BLaER1 treated with 17β-estradiol and CSF1 and Interleukin-3, amounts not matched to agents 10 nM and 100 nM (cell line): ENCODE results near the gene GNB1.
"Not testable (repeated sequence)": the region's sequence is repeated elsewhere in the genome, so short reads cannot be mapped to it uniquely, and the experiment has no call there.

Experiments
- H3K27ac ChIP-seq, 11 experiments: shearing (Covaris generic); formaldehyde crosslinking; 2 replicates each; pipeline ENCODE4 v1.8.1; 2022
- H3K27me3 ChIP-seq, 11 experiments: shearing (Covaris generic); formaldehyde crosslinking; 2 replicates each; pipeline ENCODE4 v1.8.1; 2022
- H3K36me3 ChIP-seq, 11 experiments: shearing (Covaris generic); formaldehyde crosslinking; 2 replicates each; pipeline ENCODE4 v1.8.1; 2022
- H3K4me1 ChIP-seq, 10 experiments: shearing (Covaris generic); formaldehyde crosslinking; 2 replicates each; pipeline ENCODE4 v1.8.1; 2022
- H3K4me2 ChIP-seq, 11 experiments: shearing (Covaris generic); formaldehyde crosslinking; 2 replicates each; pipeline ENCODE4 v1.8.1; 2022
- H3K4me3 ChIP-seq, 10 experiments: shearing (Covaris generic); formaldehyde crosslinking; 2 replicates each; pipeline ENCODE4 v1.8.1; 2022
- H3K9ac ChIP-seq, 11 experiments: shearing (Covaris generic); formaldehyde crosslinking; 2 replicates each; pipeline ENCODE4 v1.8.1; 2022
- H3K9me3 ChIP-seq, 11 experiments: shearing (Covaris generic); formaldehyde crosslinking; replicated peaks in 1 of 11; 2 replicates each; pipeline ENCODE4 v1.8.1; 2022
- H4K20me1 ChIP-seq, 11 experiments: shearing (Covaris generic); formaldehyde crosslinking; 2 replicates each; pipeline ENCODE4 v1.8.1; 2022
- Cebpa-rat ChIP-seq, 11 experiments: shearing (Covaris generic); IDR thresholded peaks; 2 replicates each; pipeline ENCODE4 v1.8.1; 2022

GNB1 gene

GRCh38 chr1:1892079-1892762 lies 1.3 kb upstream of the GNB1 start:
- H4K20me1 ChIP-seq = peaks cover 23 to 61% (median 32%) of the 10 kb centered on the region in 11 experiments
- no peaks in the 10 kb centered on the region for H3K9me3 ChIP-seq
- no peak for TF ChIP-seq Cebpa-rat (IDR thresholded peaks at IDR 0.05)
- peak overlapping the region; percentile 81 to 97 (median 94) for H3K4me3 ChIP-seq
- H3K36me3 ChIP-seq = peaks cover 0 to 14% (median 10%) of the 10 kb centered on the region in 11 experiments; a peak in 11 of 22 replicates
- H3K4me1 ChIP-seq = peaks cover 63 to 76% (median 74%) of the 10 kb centered on the region in 10 experiments
- no peaks in the 10 kb centered on the region for H3K27me3 ChIP-seq
- peak overlapping the region; percentile 85 to 97 (median 92) for H3K4me2 ChIP-seq
- peak overlapping the region; percentile 77 to 100 (median 99) for H3K9ac ChIP-seq
- H3K27ac ChIP-seq = peak overlapping the region; percentile 3 to 100 (median 98); a peak in 21 of 22 replicates

GRCh38 chr1:1891349-1892078 lies 627 bp upstream of the GNB1 start:
- no peaks in the 10 kb centered on the region for H3K27me3 ChIP-seq
- H3K4me2 ChIP-seq = peak overlapping the region; percentile 85 to 97 (median 92)
- peak overlapping the region; percentile 81 to 97 (median 94) for H3K4me3 ChIP-seq
- H3K36me3 ChIP-seq = peaks cover 0 to 21% (median 11%) of the 10 kb centered on the region in 11 experiments; a peak in 13 of 22 replicates
- H4K20me1 ChIP-seq = peaks cover 30 to 68% (median 39%) of the 10 kb centered on the region in 11 experiments
- H3K9ac ChIP-seq = peak overlapping the region; percentile 98 to 100 (median 99)
- H3K9me3 ChIP-seq = no peaks in the 10 kb centered on the region
- peaks cover 67 to 76% (median 73%) of the 10 kb centered on the region in 10 experiments for H3K4me1 ChIP-seq
- H3K27ac ChIP-seq = peak overlapping the region; percentile 94 to 100 (median 99)
- no peak for TF ChIP-seq Cebpa-rat (IDR thresholded peaks at IDR 0.05)

GRCh38 chr1:1889847-1890505 lies 911 bp downstream of the GNB1 start:
- H3K9ac ChIP-seq = peak overlapping the region; percentile 98 to 100 (median 99)
- peaks cover 0 to 34% (median 20%) of the 10 kb centered on the region in 11 experiments; a peak in 16 of 22 replicates for H3K36me3 ChIP-seq
- H3K4me2 ChIP-seq = peak overlapping the region; percentile 77 to 100 (median 89); a peak in 17 of 22 replicates
- peaks cover 65 to 73% (median 68%) of the 10 kb centered on the region in 10 experiments for H3K4me1 ChIP-seq
- H4K20me1 ChIP-seq = peaks cover 46 to 75% (median 54%) of the 10 kb centered on the region in 11 experiments
- H3K27ac ChIP-seq = peak overlapping the region; percentile 94 to 100 (median 99)
- H3K4me3 ChIP-seq = peak overlapping the region; percentile 81 to 97 (median 94)
- no peaks in the 10 kb centered on the region for H3K27me3 ChIP-seq
- TF ChIP-seq Cebpa-rat (IDR thresholded peaks at IDR 0.05) = no peak
- H3K9me3 ChIP-seq = no peaks in the 10 kb centered on the region

- Histone ChIP-seq H3K4me2 (peak overlapping the region; percentile 77 to 100 (median 89)), H3K27me3 (no peaks in the 10 kb centered on the region), H3K4me1 (peaks cover 61 to 72% (median 67%) of the 10 kb centered on the region in 10 experiments), H3K9me3 (no peaks in the 10 kb centered on the region), H3K36me3 (peaks cover 7 to 42% (median 28%) of the 10 kb centered on the region in 11 experiments; a peak in 20 of 22 replicates), H3K4me3 (peak overlapping the region; percentile 81 to 97 (median 94)), H4K20me1 (peaks cover 53 to 78% (median 61%) of the 10 kb centered on the region in 11 experiments), H3K9ac (peak overlapping the region; percentile 98 to 100 (median 99)), H3K27ac (peak overlapping the region; percentile 94 to 100 (median 99))
- TF ChIP-seq Cebpa-rat (IDR thresholded peaks at IDR 0.05) = no peak
Observed at GRCh38 chr1:1889090-1889750, 1.7 kb downstream of the GNB1 start.

- H4K20me1 ChIP-seq = peaks cover 100% of the 10 kb centered on the region in 11 experiments
- peak overlapping the region in 9 of 11 experiments; percentile 6 to 29 (median 13); a peak in 5 of 22 replicates for H3K4me2 ChIP-seq
- H3K27ac ChIP-seq = peak overlapping the region in 1 of 11 experiments; percentile 6; a peak in 1 of 22 replicates
- not testable (repeated sequence) for H3K4me3 ChIP-seq, H3K9me3 ChIP-seq, H3K27me3 ChIP-seq
- H3K36me3 ChIP-seq = peaks cover 12 to 95% (median 73%) of the 10 kb centered on the region in 11 experiments
- peaks cover 54 to 94% (median 73%) of the 10 kb centered on the region in 10 experiments for H3K4me1 ChIP-seq
- H3K9ac ChIP-seq = peak overlapping the region in 4 of 11 experiments; percentile 3 to 43 (median 14); a peak in 1 of 22 replicates
Observed at GRCh38 chr1:1883890-1884289, 7.0 kb downstream of the GNB1 start.

GRCh38 chr1:1883092-1883873 lies 7.6 kb downstream of the GNB1 start:
- H3K27ac ChIP-seq = peak overlapping the region in 5 of 11 experiments; percentile 6 to 39 (median 12); a peak in 4 of 22 replicates
- H3K9me3 ChIP-seq = peaks cover 0 to 3% (median 0%) of the 10 kb centered on the region in 11 experiments; a peak in 2 of 22 replicates
- peak overlapping the region in 5 of 11 experiments; percentile 8 to 60 (median 33); a peak in 6 of 22 replicates for H3K9ac ChIP-seq
- H3K4me3 ChIP-seq = no peak overlapping the region
- no peaks in the 10 kb centered on the region for H3K27me3 ChIP-seq
- H3K4me1 ChIP-seq = peaks cover 48 to 94% (median 73%) of the 10 kb centered on the region in 10 experiments
- peak overlapping the region in 9 of 11 experiments; percentile 6 to 37 (median 13); a peak in 9 of 22 replicates for H3K4me2 ChIP-seq
- peaks cover 100% of the 10 kb centered on the region in 11 experiments for H4K20me1 ChIP-seq
- no peak for TF ChIP-seq Cebpa-rat (IDR thresholded peaks at IDR 0.05)
- peaks cover 14 to 98% (median 79%) of the 10 kb centered on the region in 11 experiments for H3K36me3 ChIP-seq

GRCh38 chr1:1881727-1882126 lies 9.2 kb downstream of the GNB1 start:
- Histone ChIP-seq H3K9ac (peak overlapping the region in 4 of 11 experiments; percentile 12 to 33 (median 18); a peak in 2 of 22 replicates), H4K20me1 (peaks cover 100% of the 10 kb centered on the region in 11 experiments), H3K4me3 (no peak overlapping the region), H3K4me2 (peak overlapping the region in 10 of 11 experiments; percentile 1 to 35 (median 22); a peak in 9 of 22 replicates), H3K36me3 (peaks cover 15 to 98% (median 87%) of the 10 kb centered on the region in 11 experiments), H3K27me3 (no peaks in the 10 kb centered on the region), H3K4me1 (peaks cover 32 to 89% (median 62%) of the 10 kb centered on the region in 10 experiments), H3K9me3 (peaks cover 0 to 3% (median 0%) of the 10 kb centered on the region in 11 experiments; a peak in 2 of 22 replicates), H3K27ac (0 out of 22 replicates have a peak overlapping the region, but pooled peaks of 1 of the 11 experiments have one; percentile 1)
- TF ChIP-seq Cebpa-rat (IDR thresholded peaks at IDR 0.05) = no peak
